Activated CD8-positive, alpha-beta T cell treated with anti-CD3 and anti-CD28 coated beads, Interleukin-2, amount 10 ng/mL, durations not matched to agents 7 days and 5 days (primary cell): ENCODE measurements around the gene MYOZ3. TPM values are rescaled to one million over a fixed set of nuclear protein-coding genes. Genes with fewer than 3 reads are reported as not detected.

Experiments
- ATAC-seq: fragments of 150-1000 bp; cut with Tn5 transposase; one replicate; pipeline ENCODE4 v1.10.0; 2021; ENCODE audit warnings: moderate library complexity
- CTCF ChIA-PET: fragments of 350-600 bp; sonication (Branson Sonifier 250); formaldehyde crosslinking; loops from one replicate; lab custom pipeline; 2021; ENCODE audit warnings: antibody characterized with exemption; lab: Charles Lee
- POLR2A ChIA-PET: fragments of 350-600 bp; sonication (Branson Sonifier 250); formaldehyde crosslinking; loops from one replicate; lab custom pipeline; 2021; ENCODE audit warnings: antibody characterized with exemption; lab: Charles Lee
- DNase-seq: peaks from one replicate; pipeline ENCODE4 v3.0.0-alpha.2; 2020
- H3K27ac Mint-ChIP-seq: one replicate; pipeline ENCODE4 v1.8.0; 2021; ENCODE audit warnings: mild to moderate bottlenecking, mixed read lengths
- H3K27me3 Mint-ChIP-seq: one replicate; pipeline ENCODE4 v1.8.0; 2021; ENCODE audit warnings: low read depth, mixed read lengths
- H3K36me3 Mint-ChIP-seq: one replicate; pipeline ENCODE4 v1.8.0; 2021; ENCODE audit warnings: low read depth, mixed read lengths
- H3K4me1 Mint-ChIP-seq: one replicate; pipeline ENCODE4 v1.8.0; 2021; ENCODE audit warnings: low read depth, mixed read lengths
- H3K4me3 Mint-ChIP-seq: one replicate; pipeline ENCODE4 v1.8.0; 2021; ENCODE audit warnings: mild to moderate bottlenecking, mixed read lengths
- H3K9me3 Mint-ChIP-seq: one replicate; pipeline ENCODE4 v1.8.0; 2022; ENCODE audit warnings: mixed read lengths; ENCODE audit not compliant: insufficient read depth
- total RNA-seq, 2 experiments: library from RNA; stranded (reverse); gene quantifications; one replicate each; pipeline ENCODE4 v1.2.3, GENCODE V29; 2021

MYOZ3 gene
- total RNA-seq, 2 experiments from 2014 or later = not detected

GRCh38 chr5:150700594-150701377, 39.7 kb downstream of the MYOZ3 start, which contains the start of gene RBM22:
TSS of gene RBM22 (minus strand) at chr5:150701062. CDS start at chr5:150700985, 77 bp downstream.
- no peaks in the 10 kb centered on the region for H3K27me3 Mint-ChIP-seq
- CTCF ChIA-PET = interaction anchor here (0.5 to 5.8 kb wide), 38 partner anchors 8 to 1362 kb away, joined by 3 to 107 read pairs (median 4); partner anchors contain the start of genes DCTN4, IRGM, SMIM3 and TNIP1
- H3K4me1 Mint-ChIP-seq = peaks cover 2% of the 10 kb centered on the region
- H3K9me3 Mint-ChIP-seq = no peaks in the 10 kb centered on the region
- POLR2A ChIA-PET = interaction anchor here (0.5 to 2.8 kb wide), 27 partner anchors 9 to 533 kb away, joined by 3 to 42 read pairs (median 3); partner anchors contain the start of genes CD74, DCTN4, IRGM and SMIM3
- ATAC-seq = peak; percentile 96
- H3K36me3 Mint-ChIP-seq = peaks cover 21% of the 10 kb centered on the region
- no peak within 1 kb of the TSS for H3K27ac Mint-ChIP-seq
- DNase-seq = peak; percentile 95
- no peak within 1 kb of the TSS for H3K4me3 Mint-ChIP-seq

DNA sequence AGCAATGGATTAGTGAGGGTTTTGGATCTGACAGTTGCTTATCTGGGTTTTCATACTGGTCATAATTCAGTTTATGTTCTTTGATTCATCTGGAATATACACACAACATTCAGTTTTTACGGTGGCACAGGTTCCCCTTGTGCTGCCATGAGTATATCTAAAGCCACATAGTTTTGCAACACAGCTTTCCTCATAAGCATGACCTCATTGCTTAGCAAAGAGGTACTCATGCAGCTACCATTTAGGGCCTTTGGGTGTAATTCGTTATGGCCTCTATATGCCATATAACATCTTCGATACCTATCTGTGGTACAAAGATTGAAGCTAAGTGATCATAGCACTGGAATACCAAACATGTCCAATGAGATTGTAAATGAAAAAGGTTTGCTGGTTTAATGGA, 42.7 kb downstream of the MYOZ3 start:
- ChIA-PET POLR2A (interaction anchor here (0.9 kb wide), 1 partner anchor 76 kb away, joined by 3 read pairs; no protein-coding TSS in a partner anchor), CTCF (interaction anchor here (1.1 to 2.7 kb wide), 4 partner anchors 15 to 143 kb away, joined by 3 to 17 read pairs (median 6); partner anchors contain the start of genes IRGM and SMIM3)
- Mint-ChIP-seq H3K4me1 (peaks cover 2% of the 10 kb centered on the region), H3K9me3 (no peaks in the 10 kb centered on the region), H3K36me3 (peaks cover 15% of the 10 kb centered on the region), H3K27me3 (no peaks in the 10 kb centered on the region), H3K27ac (no peak overlapping the region), H3K4me3 (no peak overlapping the region)
- no peak for ATAC-seq
- no peak for DNase-seq

DNA sequence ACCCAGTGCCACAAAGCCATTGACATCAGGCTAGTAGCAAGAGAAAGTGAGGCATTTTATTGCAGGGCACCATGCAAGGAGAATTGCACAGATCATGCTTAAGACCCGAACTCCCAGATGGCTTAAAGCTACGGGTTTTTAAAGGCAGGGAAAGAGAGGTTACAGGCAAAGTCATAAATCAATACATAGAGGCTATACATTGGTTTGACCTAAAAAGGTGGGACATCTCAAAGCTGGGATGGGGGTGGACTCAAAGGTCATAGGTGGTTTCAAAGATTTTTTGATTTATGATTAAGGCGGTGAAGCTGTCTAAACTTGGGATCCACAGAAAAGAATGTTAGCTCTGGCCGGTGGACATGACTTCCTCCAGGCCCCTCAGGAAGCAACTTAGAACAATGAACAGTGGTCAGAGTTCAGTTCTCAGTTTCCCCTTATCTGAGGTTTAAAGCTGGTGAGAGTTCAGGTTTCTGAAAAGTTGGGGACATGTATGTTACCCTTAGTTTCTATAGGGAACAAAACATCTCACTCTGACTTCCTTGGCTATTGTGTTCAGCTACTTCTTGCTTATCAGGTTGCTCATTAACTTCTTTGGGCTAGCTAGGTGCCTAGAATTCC, 45.8 kb downstream of the MYOZ3 start:
- Mint-ChIP-seq H3K27ac (no peak overlapping the region), H3K4me1 (peaks cover 2% of the 10 kb centered on the region), H3K9me3 (no peaks in the 10 kb centered on the region), H3K27me3 (no peaks in the 10 kb centered on the region), H3K36me3 (peaks cover 30% of the 10 kb centered on the region), H3K4me3 (no peak overlapping the region)
- ChIA-PET CTCF (no interaction called here), POLR2A (no interaction called here)
- ATAC-seq (no peak), DNase-seq (no peak)

- POLR2A ChIA-PET = interaction anchor here (1.8 kb wide), 1 partner anchor 9 kb away, joined by 8 read pairs; the partner anchor contains the start of gene RBM22
Observed at GRCh38 chr5:150710165-150710564, 49.1 kb downstream of the MYOZ3 start.

DNA sequence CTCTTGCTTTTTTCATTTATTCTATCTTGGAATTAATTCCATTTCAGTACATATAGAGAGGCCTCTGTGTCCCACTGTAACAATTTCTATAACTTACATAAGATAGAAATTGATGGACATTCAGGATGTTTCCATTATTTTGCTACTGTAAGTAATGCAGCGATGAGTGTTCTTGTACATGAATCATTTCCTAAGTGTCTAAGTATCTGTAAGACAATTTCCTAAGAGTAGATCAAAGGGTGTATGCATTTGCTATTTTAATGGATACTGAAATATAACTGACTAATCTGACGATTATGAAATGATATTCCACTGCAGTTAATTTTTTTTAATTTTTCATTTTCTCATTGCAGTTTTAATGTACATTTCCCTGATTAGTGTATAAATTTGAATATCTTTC, 62.8 kb downstream of the MYOZ3 start:
- ChIA-PET POLR2A (no interaction called here), CTCF (no interaction called here)
- DNase-seq (no peak), ATAC-seq (no peak)
- no peak overlapping the region for H3K4me3 Mint-ChIP-seq
- H3K36me3 Mint-ChIP-seq = peaks cover 53% of the 10 kb centered on the region
- H3K27me3 Mint-ChIP-seq = no peaks in the 10 kb centered on the region
- no peaks in the 10 kb centered on the region for H3K9me3 Mint-ChIP-seq
- H3K4me1 Mint-ChIP-seq = no peaks in the 10 kb centered on the region
- H3K27ac Mint-ChIP-seq = no peak overlapping the region

More at GRCh38 chr5:150710165-150710564, 49.1 kb downstream of the MYOZ3 start:
- no peak for DNase-seq
- H3K4me1 Mint-ChIP-seq = no peaks in the 10 kb centered on the region
- H3K9me3 Mint-ChIP-seq = no peaks in the 10 kb centered on the region
- H3K27me3 Mint-ChIP-seq = no peaks in the 10 kb centered on the region
- no peak for ATAC-seq
- CTCF ChIA-PET = interaction anchor here (0.7 to 2.1 kb wide), 2 partner anchors 9 to 10 kb away, joined by 3 to 16 read pairs; partner anchors contain the start of gene RBM22
- no peak overlapping the region for H3K27ac Mint-ChIP-seq
- H3K36me3 Mint-ChIP-seq = peaks cover 42% of the 10 kb centered on the region
- H3K4me3 Mint-ChIP-seq = no peak overlapping the region

Other genes starting within 250 kb of the MYOZ3 start
- gene CD74, start 248.3 kb upstream of the MYOZ3 start, total RNA-seq = 100 to 1,000 TPM; 395 to 407 TPM
- gene RPS14, start 211.5 kb upstream of the MYOZ3 start, total RNA-seq = 1,000 to 10,000 TPM; 2,046 to 2,123 TPM
- gene NDST1, start 153.1 kb upstream of the MYOZ3 start, total RNA-seq = under 1 TPM; 0.63 TPM
- under 1 TPM in 1 of 2 experiments, not detected in 1; 0.10 TPM for gene SYNPO, start 20.6 kb upstream of the MYOZ3 start, total RNA-seq
- gene RBM22, start 39.8 kb downstream of the MYOZ3 start, total RNA-seq = 10 to 100 TPM; 64.0 to 65.2 TPM
- gene DCTN4, start 97.8 kb downstream of the MYOZ3 start, total RNA-seq = 10 to 100 TPM; 35.0 to 35.4 TPM
- 10 to 100 TPM; 16.4 to 16.7 TPM for gene SMIM3, start 117.5 kb downstream of the MYOZ3 start, total RNA-seq
- gene IRGM, start 185.3 kb downstream of the MYOZ3 start, total RNA-seq = 1 to 10 TPM; 3.0 to 4.1 TPM
- under 1 TPM; 0.45 to 0.55 TPM for gene ZNF300, start 243.7 kb downstream of the MYOZ3 start, total RNA-seq